ENCODE data around the gene LGI4. TPM values are rescaled to one million over a fixed set of nuclear protein-coding genes. Genes with fewer than 3 reads are reported as not detected.

Gene LGI4
- total RNA-seq, result 1 to 10 TPM in 6 of 9 donors, under 1 TPM in 3; 0.17 to 4.4 (median 1.0) TPM
- polyA plus RNA-seq, result 10 to 100 TPM in 2 of 3 donors, 1 to 10 TPM in 1; 1.8 to 22.4 (median 19.5) TPM
- long read RNA-seq, donor 1, result 0 reads
- long read RNA-seq, donor 2, partial matches to known transcripts, result 0 of 1 reads
- long read RNA-seq, donor 2, other reads (novel, unspliced or antisense), result 0 of 1 reads
- long read RNA-seq, donor 3, result 0 reads
- long read RNA-seq, donor 4, partial matches to known transcripts, result 0 of 1 reads
- long read RNA-seq, donor 4, other reads (novel, unspliced or antisense), result 1 of 1 reads
- long read RNA-seq, donor 5, partial matches to known transcripts, result 0 of 1 reads
- long read RNA-seq, donor 5, other reads (novel, unspliced or antisense), result 1 of 1 reads
- long read RNA-seq, donor 6, partial matches to known transcripts, result 0 of 1 reads
- long read RNA-seq, donor 6, other reads (novel, unspliced or antisense), result 1 of 1 reads
- long read RNA-seq, donor 7, result 0 reads
- long read RNA-seq, donor 8, result 0 reads
- long read RNA-seq, donor 9, result 0 reads
- long read RNA-seq, donor 10, partial matches to known transcripts, result 0 of 2 reads
- long read RNA-seq, donor 10, other reads (novel, unspliced or antisense), result 0 of 2 reads

DNA sequence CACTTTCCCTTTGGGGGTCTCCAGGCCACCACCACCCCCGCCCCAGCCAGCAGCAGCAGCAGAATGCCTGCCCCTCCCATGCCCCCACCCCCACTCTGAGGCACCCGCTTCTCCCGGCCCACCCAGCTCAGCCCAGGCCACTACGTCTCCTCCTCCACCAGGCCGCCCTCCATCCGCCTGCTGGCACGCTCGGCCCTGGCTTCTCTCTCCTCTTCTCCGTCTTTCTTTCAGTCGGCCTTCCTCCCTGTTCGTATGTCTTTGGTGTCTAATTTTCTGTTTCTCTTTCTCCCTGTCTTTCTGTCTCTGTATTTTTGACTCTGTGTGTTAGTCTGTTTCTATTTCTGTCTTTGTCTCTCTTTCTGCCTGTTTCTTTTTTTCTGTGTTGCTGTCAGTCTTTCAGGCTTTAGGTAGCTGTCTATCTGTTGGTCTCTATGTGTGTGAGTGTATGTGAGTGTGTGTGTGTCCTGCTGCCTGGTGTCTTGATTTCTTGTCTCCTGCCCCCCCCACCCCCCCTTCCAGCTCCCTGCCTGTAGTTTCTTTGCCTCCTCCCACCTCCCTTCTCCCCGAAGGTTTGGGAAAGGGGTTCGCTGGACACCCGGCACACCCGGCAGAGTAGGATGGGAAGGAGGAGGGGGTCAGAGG is at the start of gene LGI4:
Gene LGI4 (minus strand): TSS at position 459 of the 642 bp plus-strand sequence. CDS start 379 bp downstream, at position 80.
- Histone ChIP-seq H3K36me3 (replicated peaks in 1 of 2) (no peaks in the 10 kb centered on the region), H3K9me3 (replicated peaks in 1 of 3) (no peaks in the 10 kb centered on the region), H3K27me3 (no peaks in the 10 kb centered on the region), H3K4me3 (no peak within 1 kb of the TSS), H3K27ac (peak within 1 kb of the TSS in 2 of 5 donors; percentile 3 to 62), H3K4me1 (replicated peaks in 1 of 2) (no peaks in the 10 kb centered on the region)
- intact Hi-C loops (cut with DNase I), result loop anchor here in 1 of 2 donors (10.0 kb wide), 1 partner anchor 70 kb away; no protein-coding TSS in a partner anchor
- no peak for TF ChIP-seq POLR2A (IDR thresholded peaks at IDR 0.05)
- WGBS, 4 donors, result 63 to 79% (median 64%) methylated on average over 13 to 15 of the region's 15 CpGs
- DNase-seq, result no peak

GRCh38 chr19:35184267-35184666 is 49.4 kb upstream of the LGI4 start:
- no peak for TF ChIP-seq POLR2A (IDR thresholded peaks at IDR 0.05)
- TF ChIP-seq, protein P1, sequence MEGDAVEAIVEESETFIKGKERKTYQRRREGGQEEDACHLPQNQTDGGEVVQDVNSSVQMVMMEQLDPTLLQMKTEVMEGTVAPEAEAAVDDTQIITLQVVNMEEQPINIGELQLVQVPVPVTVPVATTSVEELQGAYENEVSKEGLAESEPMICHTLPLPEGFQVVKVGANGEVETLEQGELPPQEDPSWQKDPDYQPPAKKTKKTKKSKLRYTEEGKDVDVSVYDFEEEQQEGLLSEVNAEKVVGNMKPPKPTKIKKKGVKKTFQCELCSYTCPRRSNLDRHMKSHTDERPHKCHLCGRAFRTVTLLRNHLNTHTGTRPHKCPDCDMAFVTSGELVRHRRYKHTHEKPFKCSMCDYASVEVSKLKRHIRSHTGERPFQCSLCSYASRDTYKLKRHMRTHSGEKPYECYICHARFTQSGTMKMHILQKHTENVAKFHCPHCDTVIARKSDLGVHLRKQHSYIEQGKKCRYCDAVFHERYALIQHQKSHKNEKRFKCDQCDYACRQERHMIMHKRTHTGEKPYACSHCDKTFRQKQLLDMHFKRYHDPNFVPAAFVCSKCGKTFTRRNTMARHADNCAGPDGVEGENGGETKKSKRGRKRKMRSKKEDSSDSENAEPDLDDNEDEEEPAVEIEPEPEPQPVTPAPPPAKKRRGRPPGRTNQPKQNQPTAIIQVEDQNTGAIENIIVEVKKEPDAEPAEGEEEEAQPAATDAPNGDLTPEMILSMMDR (IDR thresholded peaks at IDR 0.05), result no peak
- H3K4me1 ChIP-seq (replicated peaks in 1 of 2), result no peaks in the 10 kb centered on the region
- no peaks in the 10 kb centered on the region for H3K27me3 ChIP-seq
- H3K27ac ChIP-seq, result no peak overlapping the region
- no peak overlapping the region for H3K4me3 ChIP-seq
- peaks cover 0 to 9% (median 0%) of the 10 kb centered on the region in 3 donors for H3K9me3 ChIP-seq (replicated peaks in 1 of 3)
- WGBS, 4 donors, result 69 to 89% (median 80%) methylated on average over 1 of the region's 1 CpG
- no peak for DNase-seq
- H3K36me3 ChIP-seq (replicated peaks in 1 of 2), result no peaks in the 10 kb centered on the region
- intact Hi-C loops (cut with DNase I), result no loop called here

GRCh38 chr19:35181387-35181786 is 46.5 kb upstream of the LGI4 start:
- TF ChIP-seq, protein P1 (IDR thresholded peaks at IDR 0.05), result no peak
- no peak for TF ChIP-seq POLR2A (IDR thresholded peaks at IDR 0.05)
- H3K4me3 ChIP-seq, result no peak overlapping the region
- no peak for DNase-seq
- no peaks in the 10 kb centered on the region for H3K27me3 ChIP-seq
- no peaks in the 10 kb centered on the region for H3K4me1 ChIP-seq (replicated peaks in 1 of 2)
- H3K27ac ChIP-seq, result no peak overlapping the region
- intact Hi-C loops (cut with DNase I), result no loop called here
- H3K9me3 ChIP-seq (replicated peaks in 1 of 3), result peaks cover 0 to 9% (median 0%) of the 10 kb centered on the region in 3 donors
- no peaks in the 10 kb centered on the region for H3K36me3 ChIP-seq (replicated peaks in 1 of 2)
- 81 to 100% (median 88%) methylated on average over 1 of the region's 1 CpG for WGBS, 4 donors

GRCh38 chr19:35179830-35180229 is 45.0 kb upstream of the LGI4 start:
- intact Hi-C loops (cut with DNase I), result no loop called here
- no peak for TF ChIP-seq POLR2A (IDR thresholded peaks at IDR 0.05)
- TF ChIP-seq, protein P1 (IDR thresholded peaks at IDR 0.05), result no peak
- WGBS, 4 donors, result 70 to 83% (median 73%) methylated on average over 3 of the region's 3 CpGs
- H3K36me3 ChIP-seq (replicated peaks in 1 of 2), result no peaks in the 10 kb centered on the region
- H3K4me3 ChIP-seq, result no peak overlapping the region
- H3K4me1 ChIP-seq (replicated peaks in 1 of 2), result no peaks in the 10 kb centered on the region
- H3K27me3 ChIP-seq, result no peaks in the 10 kb centered on the region
- peaks cover 0 to 8% (median 0%) of the 10 kb centered on the region in 3 donors for H3K9me3 ChIP-seq (replicated peaks in 1 of 3)
- H3K27ac ChIP-seq, result no peak overlapping the region
- no peak for DNase-seq
